ENCODE results near the gene COX6B2.
"Not testable (repeated sequence)": the region's sequence is repeated elsewhere in the genome, so short reads cannot be mapped to it uniquely, and the experiment has no call there.

Gene COX6B2

GRCh38 chr19:55341595-55342531 lies 12.7 kb downstream of the COX6B2 start:
- DNase-seq (ENCODE audit: low read depth), result no peak

GRCh38 chr19:55341171-55341588 lies 13.3 kb downstream of the COX6B2 start:
- DNase-seq (ENCODE audit: low read depth), result peak; percentile 8

GRCh38 chr19:55340784-55341147 lies 13.8 kb downstream of the COX6B2 start:
- no peak for DNase-seq (ENCODE audit: low read depth)

GRCh38 chr19:55339889-55340783 lies 14.4 kb downstream of the COX6B2 start:
- no peak for DNase-seq (ENCODE audit: low read depth)

- DNase-seq (ENCODE audit: low read depth), result peak; percentile 100
Observed at GRCh38 chr19:55339105-55339888, 15.2 kb downstream of the COX6B2 start, which contains the start of gene KMT5C. Gene KMT5C (plus strand): TSS chr19:55339876. CDS start chr19:55341937, 2,061 bp downstream.

- DNase-seq (ENCODE audit: low read depth), result no peak
Observed at GRCh38 chr19:55336101-55336500, 18.4 kb downstream of the COX6B2 start.

- DNase-seq (ENCODE audit: low read depth), result no peak
Observed at GRCh38 chr19:55333870-55334269, 20.6 kb downstream of the COX6B2 start.

GRCh38 chr19:55329791-55330190 lies 24.7 kb downstream of the COX6B2 start:
- not testable (repeated sequence) for DNase-seq (ENCODE audit: low read depth)

- DNase-seq (ENCODE audit: low read depth), result not testable (repeated sequence)
Observed at GRCh38 chr19:55328774-55329318, 25.7 kb downstream of the COX6B2 start.

GRCh38 chr19:55325172-55325571 lies 29.3 kb downstream of the COX6B2 start, which contains the start of gene TMEM150B:
Gene TMEM150B (minus strand): TSS chr19:55325341. CDS start chr19:55321036, 4,305 bp downstream.
- DNase-seq (ENCODE audit: low read depth), result no peak

- no peak for DNase-seq (ENCODE audit: low read depth)
Observed at GRCh38 chr19:55324662-55325061, 29.9 kb downstream of the COX6B2 start.

- DNase-seq (ENCODE audit: low read depth), result no peak
Observed at GRCh38 chr19:55322204-55322885, 32.2 kb downstream of the COX6B2 start.

- DNase-seq (ENCODE audit: low read depth), result no peak
Observed at GRCh38 chr19:55321466-55322137, 32.9 kb downstream of the COX6B2 start.

GRCh38 chr19:55320844-55321419 lies 33.6 kb downstream of the COX6B2 start:
- DNase-seq (ENCODE audit: low read depth), result no peak

GRCh38 chr19:55319785-55320184 lies 34.7 kb downstream of the COX6B2 start:
- DNase-seq (ENCODE audit: low read depth), result no peak

GRCh38 chr19:55316646-55317045 lies 37.9 kb downstream of the COX6B2 start:
- no peak for DNase-seq (ENCODE audit: low read depth)

GRCh38 chr19:55315956-55316525 lies 38.5 kb downstream of the COX6B2 start:
- DNase-seq (ENCODE audit: low read depth), result no peak

- no peak for DNase-seq (ENCODE audit: low read depth)
Observed at GRCh38 chr19:55314396-55314795, 40.1 kb downstream of the COX6B2 start.
